ENCODE results near the gene TMC1.

Gene TMC1

GRCh38 chr9:72614067-72614466 is 92.7 kb downstream of the TMC1 start:
- no peak for DNase-seq (ENCODE audit: low spot score)

- DNase-seq (ENCODE audit: low spot score): peak; percentile 17
Observed at GRCh38 chr9:72615931-72616330, 94.5 kb downstream of the TMC1 start.

GRCh38 chr9:72618811-72619210 is 97.4 kb downstream of the TMC1 start:
- DNase-seq (ENCODE audit: low spot score): no peak

DNA sequence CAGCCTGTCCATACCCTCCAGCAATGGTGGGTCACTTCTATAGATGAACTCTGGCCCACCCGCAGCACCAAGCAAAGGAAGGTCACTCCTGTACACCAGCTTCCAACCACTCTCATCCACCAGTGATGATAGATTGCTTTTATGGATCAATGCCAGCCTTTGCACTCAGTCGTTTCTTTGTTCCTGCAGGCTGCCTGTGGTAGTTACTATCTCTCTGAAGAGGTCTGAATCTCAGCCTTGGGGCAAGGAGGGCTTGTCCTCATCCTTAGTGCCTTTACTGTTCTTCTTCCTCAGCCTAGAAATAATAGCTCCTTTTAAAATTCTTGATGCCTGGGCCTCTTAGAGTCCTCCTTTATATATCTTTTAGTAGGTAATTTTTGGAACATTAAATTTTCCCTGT is 100.8 kb downstream of the TMC1 start:
- no peak for DNase-seq (ENCODE audit: low spot score)

DNA sequence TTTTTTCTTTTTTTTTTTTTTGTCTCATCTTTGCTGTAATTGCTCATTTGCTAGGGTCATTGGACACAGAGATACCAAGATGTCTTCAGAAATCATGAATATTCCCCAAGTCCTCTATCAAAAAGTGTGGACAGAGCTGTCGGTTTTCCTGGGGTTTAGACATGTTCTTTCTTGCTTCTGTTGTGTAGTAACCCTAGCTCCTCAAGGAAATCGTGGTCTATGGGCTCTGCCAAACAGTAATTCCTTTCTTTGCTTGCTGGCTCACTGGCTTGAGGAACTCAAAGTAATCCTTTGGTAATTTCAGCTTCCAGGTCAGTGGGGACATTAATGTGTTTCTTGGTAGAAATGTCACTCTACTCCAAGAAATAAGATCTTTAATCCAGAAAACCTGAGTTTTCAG is 101.7 kb downstream of the TMC1 start:
- DNase-seq (ENCODE audit: low spot score): peak; percentile 14

- no peak for DNase-seq (ENCODE audit: low spot score)
Observed at GRCh38 chr9:72627147-72627546, 105.7 kb downstream of the TMC1 start.

DNA sequence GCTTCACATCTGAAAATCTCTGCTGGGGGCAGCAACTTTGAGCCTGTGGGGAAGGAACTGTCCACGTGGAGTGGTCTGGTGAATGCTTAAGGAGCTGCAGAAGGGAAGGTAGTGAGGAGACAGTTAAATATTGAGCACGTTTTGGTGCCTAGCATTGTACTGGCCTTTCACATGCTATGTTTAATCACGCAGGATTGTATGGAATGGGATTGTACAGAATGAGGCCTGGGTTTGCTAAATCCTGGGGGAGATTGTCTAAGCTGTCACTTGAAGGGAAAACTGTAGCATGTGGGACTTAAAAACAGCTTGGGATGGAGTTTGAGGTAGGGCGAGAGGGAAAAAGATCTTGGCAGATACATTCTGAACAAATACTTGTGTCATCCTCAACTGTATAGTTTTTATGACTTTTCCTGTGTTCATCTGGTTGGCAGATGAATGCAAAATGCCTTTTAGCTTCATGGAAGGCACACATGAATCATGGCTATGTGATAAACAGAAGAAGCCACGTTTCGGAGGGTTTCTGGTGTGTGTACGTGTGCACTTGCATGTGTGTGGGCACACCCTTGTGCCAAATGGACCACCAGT is 106.6 kb downstream of the TMC1 start:
- DNase-seq (ENCODE audit: low spot score): peak; percentile 20

- peak; percentile 64 for DNase-seq (ENCODE audit: low spot score)
Observed at GRCh38 chr9:72633966-72634365, 112.6 kb downstream of the TMC1 start.

- no peak for DNase-seq (ENCODE audit: low spot score)
Observed at GRCh38 chr9:72635197-72635596, 113.8 kb downstream of the TMC1 start.

GRCh38 chr9:72636621-72637020 is 115.2 kb downstream of the TMC1 start:
- DNase-seq (ENCODE audit: low spot score): no peak

DNA sequence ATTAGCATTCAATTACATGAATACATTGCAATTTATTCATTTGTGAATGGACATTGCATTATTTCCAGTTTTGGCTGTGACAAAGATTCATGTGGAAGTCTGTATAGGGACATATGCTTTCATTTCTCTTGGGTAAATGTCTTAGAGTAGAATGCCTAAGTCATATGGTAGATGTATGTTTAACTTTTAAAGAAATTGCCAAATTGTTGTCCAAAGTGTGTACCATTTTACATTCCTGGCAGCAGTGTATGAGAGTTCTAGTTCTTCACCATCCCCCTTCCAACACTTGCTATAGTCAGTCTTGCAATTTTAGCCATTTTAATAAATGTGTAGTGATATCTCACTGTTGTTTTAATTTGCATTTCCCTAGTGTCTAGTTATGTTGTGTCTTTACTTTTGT is 122.2 kb downstream of the TMC1 start:
- no peak for DNase-seq (ENCODE audit: low spot score)

DNA sequence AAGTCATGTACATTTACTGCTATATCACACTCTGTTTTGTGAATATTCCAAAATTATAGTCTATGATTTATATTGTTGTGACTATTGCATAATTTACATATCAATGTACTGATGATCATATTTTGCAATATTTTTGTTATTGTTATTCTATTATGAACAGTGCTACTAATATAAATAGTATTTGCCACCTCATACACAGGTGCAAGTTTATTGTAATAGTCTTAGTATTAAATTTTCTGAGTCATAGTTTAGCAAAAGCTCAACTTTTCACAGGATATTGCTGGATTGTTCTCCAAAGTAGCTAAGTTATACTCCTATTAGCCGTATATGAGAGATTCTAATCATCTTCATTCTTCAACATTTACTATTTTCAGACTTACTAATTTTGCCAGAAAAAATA is 124.7 kb downstream of the TMC1 start:
- no peak for DNase-seq (ENCODE audit: low spot score)

GRCh38 chr9:72648324-72649126 is 127.1 kb downstream of the TMC1 start:
- no peak for DNase-seq (ENCODE audit: low spot score)

GRCh38 chr9:72649127-72649442 is 127.7 kb downstream of the TMC1 start:
- DNase-seq (ENCODE audit: low spot score): no peak

DNA sequence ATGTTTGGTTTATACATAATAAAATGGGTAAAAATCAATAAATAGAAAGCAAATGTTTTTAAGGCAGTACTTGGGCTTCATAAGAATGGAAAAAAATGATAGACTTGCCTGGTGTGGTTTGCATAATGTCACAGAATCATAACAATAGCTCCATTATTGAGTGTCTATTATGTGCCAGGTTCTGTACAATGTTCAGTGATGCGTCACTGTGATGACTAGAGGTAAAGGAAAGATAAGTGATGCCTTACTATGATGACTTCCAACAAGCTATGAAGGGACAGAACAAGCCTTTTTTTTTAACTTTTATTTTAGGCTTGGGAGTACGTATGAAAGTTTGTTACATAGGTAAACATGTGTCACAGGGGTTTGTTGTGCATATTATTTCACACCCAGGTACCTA is 128.8 kb downstream of the TMC1 start:
- no peak for DNase-seq (ENCODE audit: low spot score)

- DNase-seq (ENCODE audit: low spot score): no peak
Observed at GRCh38 chr9:72656021-72656420, 134.6 kb downstream of the TMC1 start.

DNA sequence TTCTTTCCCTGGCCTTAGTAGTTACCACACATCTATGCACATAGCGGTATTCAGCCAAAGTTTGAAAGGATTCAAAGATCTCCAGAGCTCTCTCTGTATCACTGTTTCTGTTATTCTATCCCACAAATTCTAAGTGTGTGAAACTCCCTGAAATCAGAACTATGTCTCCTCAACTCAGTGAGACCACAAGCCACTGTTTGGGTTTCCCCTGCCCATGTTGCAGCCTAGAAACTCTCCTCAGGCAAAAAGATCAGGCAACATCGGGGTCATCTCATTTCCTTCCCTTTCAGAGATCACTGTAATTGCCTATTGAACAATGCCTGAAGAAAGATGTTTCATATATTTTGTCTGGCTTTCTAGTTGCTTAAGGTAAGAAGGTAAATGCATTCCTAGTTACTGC is 135.6 kb downstream of the TMC1 start:
- no peak for DNase-seq (ENCODE audit: low spot score)

GRCh38 chr9:72658703-72659102 is 137.3 kb downstream of the TMC1 start:
- no peak for DNase-seq (ENCODE audit: low spot score)

- DNase-seq (ENCODE audit: low spot score): peak; percentile 75
Observed at GRCh38 chr9:72661401-72662135, 140.2 kb downstream of the TMC1 start.

GRCh38 chr9:72665421-72665820 is 144.0 kb downstream of the TMC1 start:
- peak; percentile 78 for DNase-seq (ENCODE audit: low spot score)

- no peak for DNase-seq (ENCODE audit: low spot score)
Observed at GRCh38 chr9:72667181-72667580, 145.8 kb downstream of the TMC1 start.

GRCh38 chr9:72674961-72675360 is 153.6 kb downstream of the TMC1 start:
- no peak for DNase-seq (ENCODE audit: low spot score)

DNA sequence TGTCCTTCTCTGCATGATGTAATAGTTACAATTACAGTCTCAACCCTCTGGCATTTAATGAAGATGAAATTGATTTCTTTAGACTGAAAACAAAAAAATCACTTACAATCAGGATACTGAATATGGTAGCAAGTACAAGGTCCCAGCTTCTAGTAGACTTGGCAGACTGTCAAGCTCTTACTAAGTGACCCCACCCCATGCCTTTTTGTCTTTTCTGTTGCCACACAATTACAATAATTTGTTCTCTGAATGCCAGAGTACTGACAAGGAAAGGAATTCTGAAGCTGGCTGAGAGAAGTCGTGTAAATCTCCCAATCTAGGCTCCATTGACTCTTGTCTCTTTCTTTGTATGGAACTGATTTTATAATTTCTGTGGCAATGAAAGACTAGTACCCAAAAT is 154.2 kb downstream of the TMC1 start:
- DNase-seq (ENCODE audit: low spot score): peak; percentile 48

Measured in AG08395 (cell line).